ENCODE data around the gene ZNFX1. TPM values are rescaled to one million over a fixed set of nuclear protein-coding genes. Genes with fewer than 3 reads are reported as not detected.

ZNFX1 gene
- total RNA-seq, 1 experiment from 2014 or later, result 11.0 TPM

- TF ChIP-seq AR (CRISPR knock-in tag; IDR thresholded peaks at IDR 0.05) (peak; percentile 88; the same call in 1 of the 2 replicates), FOXK1 (CRISPR knock-in tag; IDR thresholded peaks at IDR 0.05) (no peak), ZBTB43 (CRISPR knock-in tag; IDR thresholded peaks at IDR 0.05) (no peak), NFE2L1 (CRISPR knock-in tag; IDR thresholded peaks at IDR 0.05) (no peak), GABPB1 (CRISPR knock-in tag; IDR thresholded peaks at IDR 0.05) (no peak), JAZF1 (CRISPR knock-in tag; IDR thresholded peaks at IDR 0.05) (no peak), ESRRA (CRISPR knock-in tag; IDR thresholded peaks at IDR 0.05; ENCODE audit: borderline replicate concordance) (no peak), TEAD4 (CRISPR knock-in tag; IDR thresholded peaks at IDR 0.05) (no peak), NR3C1 (CRISPR knock-in tag; conservative IDR thresholded peaks at IDR 0.05; ENCODE audit: low read depth) (no peak), ELF4 (CRISPR knock-in tag; IDR thresholded peaks at IDR 0.05; ENCODE audit: low read depth) (no peak), HMGXB4 (CRISPR knock-in tag; IDR thresholded peaks at IDR 0.05) (no peak), ETV6 (CRISPR knock-in tag; IDR thresholded peaks at IDR 0.05) (no peak), ZNF512 (CRISPR knock-in tag; IDR thresholded peaks at IDR 0.05; ENCODE audit: borderline replicate concordance) (no peak), NFATC4 (CRISPR knock-in tag; IDR thresholded peaks at IDR 0.05) (peak; percentile 75; the same call in 1 of the 2 replicates), SMAD3 (CRISPR knock-in tag; IDR thresholded peaks at IDR 0.05; ENCODE audit: borderline replicate concordance) (no peak), ZSCAN18 (CRISPR knock-in tag; IDR thresholded peaks at IDR 0.05) (no peak), ATF3 (CRISPR knock-in tag; conservative IDR thresholded peaks at IDR 0.05) (no peak), ZNF532 (CRISPR knock-in tag; IDR thresholded peaks at IDR 0.05; ENCODE audit: borderline replicate concordance) (no peak), ZNF416 (CRISPR knock-in tag; IDR thresholded peaks at IDR 0.05) (peak; percentile 93; the same call in 1 of the 2 replicates), ARID4B (CRISPR knock-in tag; IDR thresholded peaks at IDR 0.05; ENCODE audit: borderline replicate concordance) (no peak), TCF7 (CRISPR knock-in tag; IDR thresholded peaks at IDR 0.05; ENCODE audit: low read depth) (no peak)
These were observed 10.4 kb upstream of the ZNFX1 start (continued) for GRCh38 chr20:49288250-49288751.

All from WTC11 (cell line).